ENCODE data around the gene FYCO1.
"Not testable (repeated sequence)": the region's sequence is repeated elsewhere in the genome, so short reads cannot be mapped to it uniquely, and the experiment has no call there.

The FYCO1 gene
- 39.0 to 61.8 reads per million in 2 donors for total RNA-seq

DNA sequence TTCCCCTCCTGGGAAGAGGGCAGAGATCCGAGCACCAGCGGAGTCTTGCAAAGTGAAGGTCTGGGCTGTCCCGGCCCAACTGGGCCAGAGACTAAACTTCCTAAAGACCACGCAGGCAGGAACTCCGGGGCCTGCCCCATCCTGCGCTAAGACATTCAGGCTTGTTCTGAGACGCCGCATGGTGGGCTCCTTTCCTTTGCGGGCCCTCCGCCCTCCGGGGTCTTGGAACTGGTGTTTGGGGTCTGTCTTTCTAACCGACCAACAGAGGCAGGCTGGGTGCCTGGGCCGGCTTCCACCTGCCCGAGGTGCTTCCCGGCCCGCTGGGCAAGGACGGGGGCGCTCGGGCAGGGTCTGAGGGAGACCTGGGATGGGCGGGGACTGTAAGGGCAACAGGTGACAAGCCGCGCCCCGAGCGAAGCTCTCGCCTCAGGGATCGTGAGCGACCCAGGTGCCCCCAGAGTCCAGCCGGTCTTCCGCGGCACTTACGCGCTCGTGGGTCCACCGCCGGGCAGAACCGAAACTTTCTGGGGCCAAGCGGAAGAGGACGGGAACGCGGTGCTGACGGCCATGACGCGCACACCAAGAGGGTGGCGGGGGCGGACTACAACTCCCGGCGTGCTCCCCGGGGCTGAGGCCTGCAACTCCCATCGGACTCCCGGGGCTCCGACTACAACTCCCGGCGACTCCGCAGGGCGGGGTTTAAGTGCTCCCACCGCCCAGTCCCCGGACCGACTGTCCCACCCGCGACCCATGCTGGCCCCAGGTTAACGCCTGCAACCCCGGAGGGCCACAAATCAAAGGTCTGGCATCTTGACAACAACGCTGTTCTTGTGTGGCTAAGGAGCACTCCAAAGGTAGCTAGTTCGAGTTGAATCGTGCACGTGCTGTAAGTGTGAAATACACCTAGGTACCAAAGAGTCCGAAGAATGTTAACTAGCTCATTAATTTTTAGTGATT, at the start of gene FYCO1:
Gene FYCO1 (minus strand): TSS at position 589 of the 957 bp plus-strand sequence. CDS start 10,914 bp downstream, outside the sequence.
- peak; percentile 72 to 91 (median 82) for DNase-seq

DNA sequence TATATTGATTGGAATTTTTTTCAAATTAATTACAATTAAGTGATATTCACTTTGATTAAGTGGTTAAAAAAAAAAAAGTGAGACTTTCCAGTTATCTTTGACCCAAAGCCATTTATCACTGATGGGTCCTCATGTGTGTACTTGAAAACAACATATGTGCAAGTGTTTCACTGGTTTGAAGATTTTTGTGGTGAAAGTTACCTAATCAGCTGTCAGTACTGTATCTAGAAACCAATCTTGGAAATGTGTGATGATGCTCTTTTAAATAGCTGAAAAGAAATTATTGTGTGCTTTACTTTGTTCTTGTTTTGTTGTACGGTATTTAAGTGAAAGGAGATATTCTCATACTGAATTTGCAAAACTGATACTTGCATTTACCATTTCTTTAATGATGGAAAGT, 43.3 kb upstream of the FYCO1 start:
- no peak for DNase-seq

DNA sequence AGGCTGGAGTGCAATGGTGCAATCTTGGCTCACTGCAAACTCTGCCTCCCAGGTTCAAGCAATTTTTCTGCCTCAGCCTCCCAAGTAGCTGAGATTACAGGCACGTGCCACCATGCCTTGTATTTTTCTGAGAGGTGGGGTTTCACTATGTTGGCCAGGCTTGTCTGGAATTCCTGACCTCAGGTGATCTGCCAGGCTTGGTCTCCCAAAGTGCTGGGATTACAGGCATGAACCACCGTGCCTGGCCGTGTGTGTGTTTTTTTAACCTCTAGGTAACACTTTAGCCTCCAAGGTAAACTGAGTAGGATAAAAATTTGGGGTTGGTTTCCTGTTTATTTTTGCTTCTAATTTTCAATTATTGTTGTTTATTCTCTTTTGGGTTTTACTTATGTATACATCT, 42.4 kb upstream of the FYCO1 start:
- DNase-seq = not testable (repeated sequence)

DNA sequence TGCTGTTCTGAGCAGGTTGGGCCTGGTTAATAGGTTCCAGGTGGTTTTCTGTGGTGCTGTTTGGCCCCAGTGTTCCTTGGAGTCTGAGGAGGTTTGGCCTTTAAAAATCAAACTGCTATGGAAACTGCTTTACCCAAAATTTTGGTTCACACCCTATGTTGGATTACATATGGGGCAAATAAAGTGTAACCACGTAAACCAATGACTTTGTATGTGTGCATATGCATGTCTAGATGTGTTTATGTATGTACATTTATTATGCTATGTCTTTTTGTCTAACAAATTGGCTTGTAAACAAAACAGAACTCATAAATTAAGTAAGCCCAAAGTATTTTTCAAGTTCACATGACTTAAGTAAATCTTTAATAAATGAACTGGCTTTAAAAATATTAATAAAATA, 40.6 kb upstream of the FYCO1 start:
- DNase-seq = no peak

DNA sequence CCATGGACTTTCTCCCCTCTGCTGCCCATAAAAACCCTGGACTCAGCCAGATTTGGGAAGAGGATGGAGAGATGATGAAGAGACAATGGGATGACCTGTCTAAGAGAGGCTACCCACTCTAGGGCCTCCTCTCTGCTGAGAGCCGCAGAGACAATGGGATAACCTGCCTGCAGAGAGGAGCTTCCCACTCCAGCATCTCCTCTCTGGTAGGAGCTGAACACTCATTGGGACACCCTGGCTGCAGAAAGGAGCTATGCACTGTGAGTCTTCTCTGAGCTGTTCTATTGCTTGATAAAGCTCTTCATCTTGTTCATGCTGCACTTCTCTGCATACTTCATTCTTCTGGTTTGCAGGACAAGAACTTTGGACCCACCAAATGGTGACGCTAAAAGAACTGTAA, 36.1 kb upstream of the FYCO1 start:
- DNase-seq = no peak

DNA sequence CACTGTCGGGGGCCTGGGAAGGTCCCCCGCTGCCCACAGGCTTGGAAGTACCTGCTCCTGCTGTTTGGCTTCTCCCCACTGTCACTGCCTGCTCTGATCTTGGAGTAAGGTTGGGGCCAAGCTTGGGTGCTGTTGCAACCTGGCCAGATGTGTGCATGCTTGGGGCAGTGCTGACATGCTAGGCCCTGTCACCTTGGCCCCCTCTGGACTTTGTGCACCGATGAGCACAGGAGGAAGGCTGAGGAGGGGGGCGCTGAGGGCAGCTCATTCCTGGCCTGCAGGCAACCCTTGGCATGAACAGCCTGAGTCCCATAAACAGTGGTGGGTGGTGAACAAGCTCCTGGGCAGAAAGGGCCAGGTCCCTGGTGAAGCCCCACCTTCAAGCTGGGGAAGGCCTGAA, 35.6 kb upstream of the FYCO1 start:
- DNase-seq = no peak

DNA sequence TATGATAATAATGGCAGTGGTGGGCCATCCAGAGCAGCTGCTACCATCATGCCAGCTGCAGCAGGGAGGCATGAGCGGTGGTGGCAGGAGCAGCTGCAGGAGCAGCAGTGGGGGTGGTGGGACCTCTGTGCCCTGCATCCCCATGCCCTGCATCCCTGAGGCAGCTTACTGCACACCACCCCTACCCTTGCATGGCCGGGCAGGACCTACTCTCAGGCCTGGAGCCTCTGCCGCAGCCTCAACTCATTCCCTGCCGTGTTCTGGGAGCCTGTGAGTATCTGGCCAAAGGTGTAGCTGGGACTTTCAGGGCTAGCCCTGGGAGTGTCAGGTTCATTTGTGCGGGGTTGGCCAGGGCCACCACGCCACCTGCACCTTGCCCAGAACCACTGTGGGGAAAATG, 35.0 kb upstream of the FYCO1 start:
- no peak for DNase-seq

DNA sequence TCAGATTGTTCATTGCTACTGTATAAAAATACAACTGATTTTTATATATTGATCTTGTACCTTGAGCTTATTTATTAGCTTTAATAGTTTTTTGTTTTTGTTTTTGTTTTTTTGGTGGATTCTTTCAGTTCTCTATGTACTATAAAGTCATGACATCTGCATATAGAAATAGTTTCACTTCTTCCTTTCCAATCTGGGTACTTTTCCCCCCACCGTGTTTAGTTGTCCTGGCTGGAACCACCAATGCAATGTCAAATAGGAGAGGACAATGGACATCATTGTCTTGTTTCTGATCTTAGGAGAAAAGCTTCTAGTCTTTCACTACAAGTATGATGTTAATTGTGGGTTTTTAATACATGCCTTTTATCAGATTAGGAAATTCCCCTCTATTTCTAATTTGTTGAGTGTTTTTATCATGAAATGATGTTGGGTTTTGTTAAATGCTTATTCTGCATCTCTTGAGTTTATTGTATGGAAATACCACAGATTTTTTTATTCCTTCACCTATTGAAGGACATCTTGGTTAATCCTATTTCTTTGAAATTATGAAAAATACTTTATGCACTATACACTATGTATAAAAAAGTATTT, 34.4 kb upstream of the FYCO1 start:
- no peak for DNase-seq

DNA sequence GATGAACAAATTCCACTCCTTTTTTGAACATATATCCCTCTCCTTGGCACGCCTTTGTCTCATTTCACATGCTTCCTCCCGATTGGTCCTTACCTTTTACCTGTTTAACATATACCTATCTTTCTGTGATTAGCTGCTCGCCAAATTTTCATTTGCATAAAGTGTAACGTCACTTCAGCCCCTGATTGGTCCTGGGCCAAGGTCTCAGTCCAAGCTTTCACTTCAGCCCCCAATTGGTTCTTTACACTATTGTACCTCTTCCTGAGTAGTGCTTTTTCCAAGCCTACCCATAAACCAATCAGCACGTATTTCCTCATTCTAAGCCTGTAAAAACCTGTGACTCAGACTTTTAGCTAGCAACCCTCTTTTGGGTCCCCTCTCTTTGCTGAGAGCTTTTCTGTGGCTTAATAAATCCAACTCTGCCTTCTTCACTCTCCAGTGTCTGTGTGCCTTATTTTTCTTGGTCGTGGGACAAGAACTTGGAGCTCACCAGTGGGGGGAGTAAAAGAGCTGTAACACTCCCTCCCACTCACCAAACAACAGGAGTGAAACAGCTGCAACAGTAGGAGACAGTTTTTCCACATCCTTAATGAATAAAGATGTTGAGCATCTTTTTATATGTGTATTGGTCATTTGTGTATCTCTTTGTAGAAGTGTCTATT, 32.2 kb upstream of the FYCO1 start:
- peak in 1 of 5 experiments; percentile 7 for DNase-seq

DNA sequence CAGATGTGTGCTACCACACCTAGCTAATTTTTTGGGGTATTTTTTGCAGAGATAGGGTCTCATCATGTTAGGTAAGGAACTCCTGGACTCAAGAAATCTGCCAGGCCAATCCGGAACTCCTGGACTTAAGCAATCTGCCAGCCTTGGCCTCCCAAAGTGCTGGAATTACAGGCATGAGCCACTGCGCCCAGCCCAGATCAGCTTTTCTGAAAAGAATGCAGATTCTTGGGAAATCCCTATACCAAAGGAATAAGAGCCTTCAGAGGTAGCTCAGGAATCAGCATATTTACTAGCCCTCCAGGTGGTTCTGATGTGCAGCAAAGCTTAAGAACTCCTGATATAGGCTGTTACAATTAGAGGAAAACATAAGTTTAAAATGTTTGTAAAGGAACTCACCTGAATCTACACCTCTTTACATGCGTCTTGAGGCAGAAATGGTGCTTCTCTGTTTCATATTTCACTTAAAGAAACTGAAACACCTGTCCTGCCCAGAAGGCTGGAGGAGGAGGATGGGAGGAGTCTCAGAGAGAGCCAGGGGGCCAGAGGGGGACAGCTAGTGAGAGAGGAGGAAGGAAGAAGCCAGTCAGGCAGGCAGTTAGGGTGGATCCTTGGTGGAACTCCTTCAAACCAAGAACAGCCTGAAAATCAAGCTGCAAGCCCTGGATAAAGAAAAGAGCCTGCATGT, 31.5 kb upstream of the FYCO1 start, which contains the start of gene XCR1:
Gene XCR1 (minus strand): TSS at position 463 of the 685 bp plus-strand sequence. CDS start 5,536 bp downstream, outside the sequence.
- no peak for DNase-seq

DNA sequence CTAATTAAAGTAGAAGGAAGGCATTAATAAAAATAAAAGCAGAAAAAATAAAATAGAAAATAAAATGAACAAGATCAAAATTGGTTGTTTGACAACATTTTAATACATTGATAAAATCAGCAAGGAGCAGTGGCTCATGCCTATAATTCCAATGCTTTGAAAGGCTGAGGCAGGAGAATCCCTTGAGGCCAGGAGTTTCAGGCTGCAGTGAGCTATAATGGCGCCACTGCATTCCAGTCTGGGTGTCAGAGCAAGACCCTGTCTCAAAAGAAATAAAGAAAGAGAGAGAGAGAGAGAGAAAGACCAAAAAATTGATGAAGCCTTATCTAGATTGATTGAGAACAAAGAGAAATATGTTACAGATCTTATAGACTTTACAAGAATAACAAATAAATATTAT, 29.5 kb upstream of the FYCO1 start:
- DNase-seq = no peak

DNA sequence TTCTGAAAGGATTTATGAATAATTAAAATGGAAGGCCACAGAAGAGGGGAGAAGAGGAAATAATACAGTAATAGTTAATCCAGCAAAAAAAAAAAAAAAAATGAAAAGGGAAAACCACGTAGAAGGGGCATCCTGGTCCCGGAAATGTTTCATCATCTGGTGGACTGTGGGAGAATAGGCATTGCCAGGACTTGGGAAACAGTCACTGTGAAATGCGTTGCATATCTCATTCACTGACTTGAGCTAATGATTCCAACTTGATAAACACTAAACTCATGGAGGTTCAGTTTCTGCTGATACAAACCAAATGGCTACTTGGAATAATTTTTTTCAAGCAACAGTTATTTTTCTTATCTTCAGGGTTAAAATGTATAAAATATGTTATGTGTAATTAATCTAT, 28.5 kb upstream of the FYCO1 start:
- DNase-seq = no peak

DNA sequence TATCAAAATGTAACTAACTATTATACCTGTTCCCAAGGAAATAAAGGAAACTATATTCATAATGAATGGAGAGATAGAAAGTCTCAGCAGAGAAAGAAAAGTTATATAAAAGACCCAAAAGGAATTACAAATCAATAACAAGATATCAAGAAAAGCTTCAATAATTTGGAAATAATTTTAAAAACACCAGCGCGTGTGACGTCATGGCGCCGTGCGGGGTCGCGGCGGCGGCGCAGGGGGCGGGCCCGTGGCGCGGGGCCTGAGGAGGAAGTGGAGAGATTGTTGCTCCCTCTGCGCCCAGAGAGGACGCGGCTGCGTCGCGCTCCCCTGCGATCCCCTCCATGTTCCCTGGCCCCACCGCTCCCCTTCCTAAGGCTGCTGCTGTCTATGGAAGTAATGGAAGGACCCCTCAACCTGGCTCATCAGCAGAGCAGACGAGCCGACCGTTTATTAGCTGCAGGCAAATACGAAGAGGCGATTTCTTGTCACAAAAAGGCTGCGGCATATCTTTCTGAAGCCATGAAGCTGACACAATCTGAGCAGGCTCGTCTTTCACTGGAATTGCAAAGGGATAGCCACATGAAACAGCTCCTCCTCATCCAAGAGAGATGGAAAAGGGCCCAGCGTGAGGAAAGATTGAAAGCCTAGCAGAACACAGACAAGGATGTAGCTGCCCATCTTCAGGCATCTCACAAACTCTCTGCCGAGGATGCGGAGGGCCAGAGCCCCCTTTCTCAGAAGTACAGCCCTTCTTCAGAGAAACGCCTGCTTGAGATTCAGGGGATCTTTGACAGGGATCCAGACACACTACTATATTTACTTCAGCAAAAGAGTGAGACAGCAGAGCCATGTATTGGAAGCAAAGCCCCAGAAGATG, 27.5 kb upstream of the FYCO1 start:
- no peak for DNase-seq

DNA sequence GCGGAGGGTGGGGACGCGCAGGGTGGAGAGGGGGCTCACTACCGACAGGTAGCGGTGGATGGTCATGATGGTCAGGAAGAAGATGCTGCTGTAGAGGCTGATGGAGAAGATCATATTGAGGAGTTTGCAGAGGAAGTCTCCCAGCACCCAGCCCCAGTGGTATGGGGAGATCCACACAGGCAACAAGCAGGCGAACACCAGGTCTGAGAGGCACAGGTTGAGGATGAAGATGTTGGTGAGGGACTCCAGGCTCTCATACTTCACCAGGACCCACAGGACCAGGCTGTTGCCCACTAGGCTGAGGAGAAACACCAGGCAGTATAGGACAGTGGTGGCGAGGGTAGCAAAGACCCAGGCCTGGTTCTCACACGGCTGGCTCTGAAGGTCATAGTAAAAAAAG, 25.9 kb upstream of the FYCO1 start:
- no peak for DNase-seq

DNA sequence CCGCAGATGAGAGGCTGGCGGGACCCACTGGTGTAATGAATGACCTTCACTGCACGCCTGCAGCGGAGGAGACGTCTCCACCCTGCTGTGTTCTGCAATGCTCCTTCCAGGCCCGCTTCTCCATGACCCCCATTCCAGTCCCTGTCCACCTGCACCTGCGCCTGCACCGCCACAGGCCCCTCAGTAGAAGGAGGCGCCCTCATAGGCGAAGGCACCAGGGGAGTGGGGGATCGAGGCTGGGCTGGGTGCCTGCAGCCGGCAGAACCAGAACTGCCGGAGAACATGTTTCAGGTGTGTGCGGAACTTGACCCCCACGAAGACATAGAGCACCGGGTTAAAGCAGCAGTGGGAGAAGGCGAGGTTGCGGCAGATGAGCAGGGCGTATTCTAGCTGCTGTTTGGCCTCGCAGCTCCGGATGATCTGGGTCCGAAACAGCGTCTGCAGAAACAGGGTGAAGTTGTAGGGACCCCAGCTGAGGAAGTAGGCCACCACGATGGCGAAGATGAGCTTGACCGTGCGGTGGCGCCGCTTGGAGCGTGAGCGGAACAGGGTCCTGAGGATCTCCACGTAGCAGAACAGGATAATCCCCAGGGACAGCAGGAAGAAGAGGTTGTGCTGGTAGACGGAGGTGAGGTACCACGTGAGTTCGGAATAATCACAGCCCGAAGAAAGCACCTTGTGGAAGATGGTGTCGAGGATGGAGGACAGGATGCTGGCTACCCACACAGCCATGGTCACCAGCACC, 25.3 kb upstream of the FYCO1 start:
- no peak for DNase-seq

DNA sequence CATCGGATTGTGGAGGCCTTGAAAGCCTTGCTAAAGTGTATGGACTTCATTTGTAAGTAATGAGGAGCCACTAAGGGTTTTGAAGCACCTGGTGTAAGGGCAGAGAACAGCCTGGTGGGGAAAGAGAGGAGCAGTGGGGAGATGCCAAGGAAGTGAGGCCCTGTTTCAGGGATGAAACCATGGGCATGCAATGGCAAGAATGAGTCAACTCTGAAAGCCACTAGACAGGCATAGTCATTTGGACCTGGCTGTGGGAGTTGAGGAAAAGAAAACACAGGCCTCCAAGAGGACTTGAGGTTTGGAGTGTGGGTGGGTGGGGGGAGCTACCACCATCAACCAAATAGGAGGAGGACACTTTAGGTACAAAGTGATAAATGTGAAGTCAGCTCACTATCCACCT, 24.1 kb upstream of the FYCO1 start:
- peak in 1 of 5 experiments; percentile 15 for DNase-seq

DNA sequence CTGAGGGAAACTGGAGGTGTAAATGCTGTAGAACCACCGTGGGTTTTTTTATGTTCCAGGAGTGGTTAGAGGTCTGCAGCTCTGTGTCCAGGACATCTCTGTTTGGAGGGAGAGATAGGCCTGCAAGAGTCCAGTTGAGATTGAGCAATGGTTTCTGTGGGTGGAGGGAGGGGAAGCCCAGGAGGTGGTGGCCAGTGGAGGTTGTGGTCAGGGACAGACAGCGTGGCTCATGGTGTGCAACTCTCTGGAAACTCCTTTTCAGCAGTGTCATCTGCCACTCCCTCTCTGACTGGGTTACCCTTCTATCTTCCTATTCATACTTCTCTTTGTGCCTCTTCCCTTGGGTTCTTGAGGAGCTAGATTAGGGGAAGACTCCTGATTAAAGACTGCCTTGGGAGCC, 22.1 kb upstream of the FYCO1 start:
- DNase-seq = no peak

DNA sequence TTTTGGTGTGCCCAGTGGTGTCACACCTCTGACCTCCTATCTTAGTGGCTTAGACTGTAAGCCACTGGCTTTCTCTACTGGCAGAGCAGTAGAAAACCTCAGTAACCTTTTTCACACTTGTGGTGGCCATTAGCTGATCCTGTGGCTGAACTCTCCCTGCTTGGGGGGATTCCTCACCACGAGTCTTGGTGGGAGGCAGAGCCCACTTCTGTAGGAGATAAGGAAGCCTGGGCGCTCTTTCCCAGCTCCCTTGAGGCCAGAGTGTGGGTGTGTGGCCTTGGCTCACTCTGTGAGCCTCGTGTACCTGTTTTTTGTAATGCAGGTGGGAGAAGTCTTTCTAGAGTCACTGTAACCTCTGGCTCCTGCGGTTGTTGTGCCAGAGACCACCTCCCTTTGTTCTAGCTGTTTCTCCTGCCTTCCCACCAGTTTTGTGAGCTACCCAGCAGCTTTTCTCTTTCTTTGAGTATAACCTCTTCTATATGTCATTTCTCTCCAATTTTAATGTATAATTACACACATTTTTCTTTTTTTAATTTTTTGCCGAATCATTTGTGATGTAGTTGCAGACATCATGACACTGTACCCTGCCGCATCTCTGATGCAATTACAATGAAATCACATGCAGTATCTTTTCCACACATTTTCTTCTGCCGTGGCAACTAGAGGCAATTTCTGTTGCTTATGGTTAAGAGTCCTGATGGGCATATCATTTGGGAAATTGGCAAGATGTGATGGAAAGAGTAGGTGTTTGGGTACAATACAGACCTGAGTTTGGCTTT, 17.9 kb upstream of the FYCO1 start:
- no peak for DNase-seq

DNA sequence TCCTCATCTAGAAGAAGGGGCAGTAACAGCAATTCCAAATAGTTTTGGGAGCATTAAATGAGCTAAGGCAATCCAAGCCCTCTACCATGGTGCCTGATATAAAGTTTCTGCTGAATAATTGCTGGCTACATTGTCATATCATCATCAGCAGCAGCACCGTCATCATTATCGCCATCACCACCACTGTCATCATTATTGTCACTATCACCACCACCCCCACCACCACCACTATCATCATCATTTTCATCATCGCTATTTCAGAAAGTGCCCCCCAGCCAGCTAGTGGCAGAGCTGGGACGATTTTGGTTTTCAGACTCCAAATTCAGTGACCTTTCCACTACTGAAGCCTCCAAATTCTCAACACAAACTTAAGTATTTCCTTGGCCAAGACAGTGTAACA, 16.6 kb upstream of the FYCO1 start:
- DNase-seq = no peak

DNA sequence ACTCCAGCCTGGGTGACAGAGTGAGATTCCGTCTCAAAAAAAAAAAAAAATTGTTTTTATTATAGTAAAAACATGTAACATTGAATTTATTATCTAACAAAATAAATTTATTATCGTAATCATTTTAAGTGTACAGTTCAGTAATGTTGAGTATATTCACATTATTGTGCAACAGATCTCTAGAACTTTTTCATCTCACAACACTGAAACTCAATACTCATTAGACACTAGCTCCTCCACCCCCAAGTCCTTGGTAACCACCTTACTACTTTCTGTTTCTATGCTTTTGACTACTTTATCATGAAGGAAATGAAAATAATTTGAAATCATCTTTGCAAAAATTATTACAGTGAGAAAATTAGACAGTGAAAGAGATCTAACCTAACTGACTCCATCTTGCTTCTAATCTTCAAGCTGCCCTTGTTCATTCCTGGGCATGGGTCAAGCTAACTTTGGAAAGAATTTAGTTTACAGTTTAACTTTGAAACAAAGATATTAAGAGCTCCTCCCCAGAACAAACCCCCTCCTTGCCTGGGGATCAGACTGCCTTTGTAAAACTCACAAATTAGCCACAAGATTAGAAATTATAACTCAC, 15.0 kb upstream of the FYCO1 start:
- DNase-seq = peak in 1 of 5 experiments; percentile 22
